HEK293 (cell line): ENCODE measurements around the gene CDKN3.

Experiments used
- GLIS1 ChIP-seq: fragments of 450-650 bp; formaldehyde crosslinking; IDR thresholded peaks from 2 replicates; pipeline ENCODE4 v1.5.1; 2016; ENCODE audit warnings: missing biosample characterization, missing genetic modification characterization
- TCF7L2 ChIP-seq: IDR thresholded peaks from 2 replicates; pipeline ENCODE4 v1.6.1; 2011; ENCODE audit warnings: low read depth, mild to moderate bottlenecking, inconsistent platforms, low read length, moderate library complexity, borderline replicate concordance
- ZNF214 ChIP-seq: fragments of 450-650 bp; formaldehyde crosslinking; IDR thresholded peaks from 2 replicates; pipeline ENCODE4 v1.5.1; 2017; ENCODE audit warnings: missing biosample characterization, mild to moderate bottlenecking, missing genetic modification characterization, borderline replicate concordance
- ZNF24 ChIP-seq: fragments of 450-650 bp; formaldehyde crosslinking; IDR thresholded peaks from 2 replicates; pipeline ENCODE4 v1.5.1; 2016; ENCODE audit warnings: missing biosample characterization, missing genetic modification characterization
- ZNF274 ChIP-seq, 2 experiments: fragments of 200-500 bp in 1 of 2; fragments of 450-650 bp in 1 of 2; sonication (Bioruptor generic) in 1 of 2; formaldehyde crosslinking in 1 of 2; IDR thresholded peaks; 2 replicates each; pipeline versions ENCODE4 v1.5.1 to v1.6.1; 2014 to 2016; ENCODE audit warnings: borderline replicate concordance in 1 of 2, inconsistent platforms in 1 of 2, low read length in 1 of 2, missing biosample characterization in 1 of 2, missing genetic modification characterization in 1 of 2
- ZNF544 ChIP-seq: fragments of 450-650 bp; formaldehyde crosslinking; IDR thresholded peaks from 2 replicates; pipeline ENCODE4 v1.5.0; 2017; ENCODE audit warnings: missing biosample characterization, missing genetic modification characterization
- ZNF624 ChIP-seq: fragments of 450-650 bp; formaldehyde crosslinking; IDR thresholded peaks from 2 replicates; pipeline ENCODE4 v1.5.1; 2017; ENCODE audit warnings: missing biosample characterization, missing genetic modification characterization
- ZNF747 ChIP-seq: fragments of 450-650 bp; formaldehyde crosslinking; IDR thresholded peaks from 2 replicates; pipeline ENCODE4 v1.5.1; 2016; ENCODE audit warnings: missing biosample characterization, missing genetic modification characterization
- ZNF792 ChIP-seq: fragments of 450-650 bp; formaldehyde crosslinking; IDR thresholded peaks from 2 replicates; pipeline ENCODE4 v1.5.1; 2016; ENCODE audit warnings: missing biosample characterization, missing genetic modification characterization
- TF ChIP-seq, protein P1 (sequence below): fragments of 450-650 bp; formaldehyde crosslinking; IDR thresholded peaks from 2 replicates; pipeline ENCODE4 v1.5.1; 2016; ENCODE audit warnings: missing biosample characterization, missing genetic modification characterization, low read depth
- TF ChIP-seq, protein P2 (sequence below): fragments of 450-650 bp; formaldehyde crosslinking; IDR thresholded peaks from 2 replicates; pipeline ENCODE4 v1.5.1; 2016; ENCODE audit warnings: missing biosample characterization, missing genetic modification characterization
- TF ChIP-seq, protein P3 (sequence below): fragments of 450-650 bp; formaldehyde crosslinking; IDR thresholded peaks from 2 replicates; pipeline ENCODE4 v1.5.1; 2016; ENCODE audit warnings: missing biosample characterization, missing genetic modification characterization
- TF ChIP-seq, protein P4 (sequence below): fragments of 450-650 bp; formaldehyde crosslinking; IDR thresholded peaks from 2 replicates; pipeline ENCODE4 v1.5.1; 2016; ENCODE audit warnings: missing biosample characterization, missing genetic modification characterization

DNA sequence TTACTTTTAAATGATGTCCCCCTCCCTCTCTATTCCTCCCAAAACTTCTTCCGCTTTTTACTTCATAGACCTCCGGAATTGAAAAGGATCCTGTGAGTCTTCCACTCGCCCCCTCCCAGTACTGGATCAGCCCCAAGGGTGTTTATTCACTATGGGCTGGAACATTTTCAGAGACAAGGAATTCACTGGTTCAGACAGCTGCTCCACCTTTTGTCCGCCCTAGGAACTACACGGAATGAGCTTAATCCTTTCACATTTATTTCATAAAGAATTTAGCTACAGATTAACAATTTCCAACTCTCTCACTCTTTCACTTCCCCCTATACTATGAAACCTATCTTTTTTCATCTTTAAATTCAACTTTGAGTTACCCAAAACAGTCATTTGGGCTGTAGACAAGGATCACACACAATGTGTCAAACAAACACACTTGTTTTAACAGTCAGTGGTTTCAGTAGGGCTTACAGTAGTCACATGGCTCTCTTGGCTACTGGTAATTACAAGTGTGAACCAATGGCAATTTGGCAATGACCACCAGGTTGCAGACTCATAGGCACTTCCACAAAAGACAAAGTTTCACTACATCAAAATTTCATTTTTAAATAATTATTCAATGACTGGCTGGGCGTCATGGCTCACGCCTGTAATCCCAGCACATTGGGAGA is 23.8 kb downstream of the CDKN3 start:
- TF ChIP-seq, protein P1, sequence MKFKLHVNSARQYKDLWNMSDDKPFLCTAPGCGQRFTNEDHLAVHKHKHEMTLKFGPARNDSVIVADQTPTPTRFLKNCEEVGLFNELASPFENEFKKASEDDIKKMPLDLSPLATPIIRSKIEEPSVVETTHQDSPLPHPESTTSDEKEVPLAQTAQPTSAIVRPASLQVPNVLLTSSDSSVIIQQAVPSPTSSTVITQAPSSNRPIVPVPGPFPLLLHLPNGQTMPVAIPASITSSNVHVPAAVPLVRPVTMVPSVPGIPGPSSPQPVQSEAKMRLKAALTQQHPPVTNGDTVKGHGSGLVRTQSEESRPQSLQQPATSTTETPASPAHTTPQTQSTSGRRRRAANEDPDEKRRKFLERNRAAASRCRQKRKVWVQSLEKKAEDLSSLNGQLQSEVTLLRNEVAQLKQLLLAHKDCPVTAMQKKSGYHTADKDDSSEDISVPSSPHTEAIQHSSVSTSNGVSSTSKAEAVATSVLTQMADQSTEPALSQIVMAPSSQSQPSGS (tag by site-specific recombination) = no peak
- TF ChIP-seq ZNF747 (tag by site-specific recombination) (no peak), ZNF544 (tag by site-specific recombination) (no peak), ZNF624 (tag by site-specific recombination) (no peak), TCF7L2 (no peak), ZNF274 (IDR thresholded peaks at IDR 0.05; ENCODE audit: low read length) (no peak), ZNF274 (tag by site-specific recombination; IDR thresholded peaks at IDR 0.05; ENCODE audit: borderline replicate concordance) (no peak), GLIS1 (tag by site-specific recombination) (no peak), ZNF214 (tag by site-specific recombination) (no peak), ZNF792 (no peak), ZNF24 (tag by site-specific recombination) (no peak)
- TF ChIP-seq, protein P2, sequence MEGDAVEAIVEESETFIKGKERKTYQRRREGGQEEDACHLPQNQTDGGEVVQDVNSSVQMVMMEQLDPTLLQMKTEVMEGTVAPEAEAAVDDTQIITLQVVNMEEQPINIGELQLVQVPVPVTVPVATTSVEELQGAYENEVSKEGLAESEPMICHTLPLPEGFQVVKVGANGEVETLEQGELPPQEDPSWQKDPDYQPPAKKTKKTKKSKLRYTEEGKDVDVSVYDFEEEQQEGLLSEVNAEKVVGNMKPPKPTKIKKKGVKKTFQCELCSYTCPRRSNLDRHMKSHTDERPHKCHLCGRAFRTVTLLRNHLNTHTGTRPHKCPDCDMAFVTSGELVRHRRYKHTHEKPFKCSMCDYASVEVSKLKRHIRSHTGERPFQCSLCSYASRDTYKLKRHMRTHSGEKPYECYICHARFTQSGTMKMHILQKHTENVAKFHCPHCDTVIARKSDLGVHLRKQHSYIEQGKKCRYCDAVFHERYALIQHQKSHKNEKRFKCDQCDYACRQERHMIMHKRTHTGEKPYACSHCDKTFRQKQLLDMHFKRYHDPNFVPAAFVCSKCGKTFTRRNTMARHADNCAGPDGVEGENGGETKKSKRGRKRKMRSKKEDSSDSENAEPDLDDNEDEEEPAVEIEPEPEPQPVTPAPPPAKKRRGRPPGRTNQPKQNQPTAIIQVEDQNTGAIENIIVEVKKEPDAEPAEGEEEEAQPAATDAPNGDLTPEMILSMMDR (tag by site-specific recombination) = no peak
- TF ChIP-seq, protein P3, sequence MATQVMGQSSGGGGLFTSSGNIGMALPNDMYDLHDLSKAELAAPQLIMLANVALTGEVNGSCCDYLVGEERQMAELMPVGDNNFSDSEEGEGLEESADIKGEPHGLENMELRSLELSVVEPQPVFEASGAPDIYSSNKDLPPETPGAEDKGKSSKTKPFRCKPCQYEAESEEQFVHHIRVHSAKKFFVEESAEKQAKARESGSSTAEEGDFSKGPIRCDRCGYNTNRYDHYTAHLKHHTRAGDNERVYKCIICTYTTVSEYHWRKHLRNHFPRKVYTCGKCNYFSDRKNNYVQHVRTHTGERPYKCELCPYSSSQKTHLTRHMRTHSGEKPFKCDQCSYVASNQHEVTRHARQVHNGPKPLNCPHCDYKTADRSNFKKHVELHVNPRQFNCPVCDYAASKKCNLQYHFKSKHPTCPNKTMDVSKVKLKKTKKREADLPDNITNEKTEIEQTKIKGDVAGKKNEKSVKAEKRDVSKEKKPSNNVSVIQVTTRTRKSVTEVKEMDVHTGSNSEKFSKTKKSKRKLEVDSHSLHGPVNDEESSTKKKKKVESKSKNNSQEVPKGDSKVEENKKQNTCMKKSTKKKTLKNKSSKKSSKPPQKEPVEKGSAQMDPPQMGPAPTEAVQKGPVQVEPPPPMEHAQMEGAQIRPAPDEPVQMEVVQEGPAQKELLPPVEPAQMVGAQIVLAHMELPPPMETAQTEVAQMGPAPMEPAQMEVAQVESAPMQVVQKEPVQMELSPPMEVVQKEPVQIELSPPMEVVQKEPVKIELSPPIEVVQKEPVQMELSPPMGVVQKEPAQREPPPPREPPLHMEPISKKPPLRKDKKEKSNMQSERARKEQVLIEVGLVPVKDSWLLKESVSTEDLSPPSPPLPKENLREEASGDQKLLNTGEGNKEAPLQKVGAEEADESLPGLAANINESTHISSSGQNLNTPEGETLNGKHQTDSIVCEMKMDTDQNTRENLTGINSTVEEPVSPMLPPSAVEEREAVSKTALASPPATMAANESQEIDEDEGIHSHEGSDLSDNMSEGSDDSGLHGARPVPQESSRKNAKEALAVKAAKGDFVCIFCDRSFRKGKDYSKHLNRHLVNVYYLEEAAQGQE (tag by site-specific recombination) = no peak
- TF ChIP-seq, protein P4, sequence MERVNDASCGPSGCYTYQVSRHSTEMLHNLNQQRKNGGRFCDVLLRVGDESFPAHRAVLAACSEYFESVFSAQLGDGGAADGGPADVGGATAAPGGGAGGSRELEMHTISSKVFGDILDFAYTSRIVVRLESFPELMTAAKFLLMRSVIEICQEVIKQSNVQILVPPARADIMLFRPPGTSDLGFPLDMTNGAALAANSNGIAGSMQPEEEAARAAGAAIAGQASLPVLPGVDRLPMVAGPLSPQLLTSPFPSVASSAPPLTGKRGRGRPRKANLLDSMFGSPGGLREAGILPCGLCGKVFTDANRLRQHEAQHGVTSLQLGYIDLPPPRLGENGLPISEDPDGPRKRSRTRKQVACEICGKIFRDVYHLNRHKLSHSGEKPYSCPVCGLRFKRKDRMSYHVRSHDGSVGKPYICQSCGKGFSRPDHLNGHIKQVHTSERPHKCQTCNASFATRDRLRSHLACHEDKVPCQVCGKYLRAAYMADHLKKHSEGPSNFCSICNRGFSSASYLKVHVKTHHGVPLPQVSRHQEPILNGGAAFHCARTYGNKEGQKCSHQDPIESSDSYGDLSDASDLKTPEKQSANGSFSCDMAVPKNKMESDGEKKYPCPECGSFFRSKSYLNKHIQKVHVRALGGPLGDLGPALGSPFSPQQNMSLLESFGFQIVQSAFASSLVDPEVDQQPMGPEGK (tag by site-specific recombination) = no peak
